Testis (tissue), 2 donors: ENCODE measurements around the gene TCF12.

ENCODE experiments used
- CTCF ChIP-seq, 3 experiments: fragments of 450-650 bp in 2 of 3; fragments of 200-600 bp in 1 of 3; sonication (generic) in 1 of 3; IDR thresholded peaks; one replicate each; pipeline ENCODE4 v1.5.1; 2016 to 2019; ENCODE audit warnings: antibody characterized with exemption in 3 of 3, mild to moderate bottlenecking in 2 of 3, moderate library complexity in 1 of 3
- POLR2A ChIP-seq: fragments of 450-650 bp; IDR thresholded peaks from one replicate; pipeline ENCODE4 v1.6.1; 2017; ENCODE audit warnings: antibody characterized with exemption, mild to moderate bottlenecking, moderate library complexity

GRCh38 chr15:57184502-57184901 lies 266.1 kb downstream of the TCF12 start:
- TF ChIP-seq CTCF (IDR thresholded peaks at IDR 0.05): no peak
- no peak for TF ChIP-seq POLR2A
